ENCODE data around the gene BAZ2A.
"Not testable (repeated sequence)": the region's sequence is repeated elsewhere in the genome, so short reads cannot be mapped to it uniquely, and the experiment has no call there.

BAZ2A gene

GRCh38 chr12:56661560-56661959 is 31.4 kb upstream of the BAZ2A start:
- POLR2A ChIA-PET = interaction anchor here (1.1 to 2.2 kb wide), 2 partner anchors 23 to 27 kb away, joined by 3 to 8 read pairs; partner anchors contain the start of gene PTGES3
- Histone ChIP-seq H3K9me3 (ENCODE audit: control insufficient read depth, insufficient read depth, low read depth, low read length) (no peaks in the 10 kb centered on the region), H3K36me3 (ENCODE audit: control insufficient read depth in 2 of 2, insufficient read depth in 1 of 2, low read length in 2 of 2) (peaks cover 21 to 44% of the 10 kb centered on the region in 2 experiments), H3K4me3 (ENCODE audit: low read depth, low read length) (no peak overlapping the region), H3K4me1 (ENCODE audit: control insufficient read depth, insufficient read depth, low read length) (no peaks in the 10 kb centered on the region), H3K27ac (ENCODE audit: extremely low read depth, low read depth, low read length) (no peak overlapping the region)
- CTCF ChIA-PET = interaction anchor here (0.6 to 1.8 kb wide), 5 partner anchors 8 to 450 kb away, joined by 3 to 5 read pairs (median 4); partner anchors contain the start of gene STAT6
- no peak for TF ChIP-seq ZNF580 (tag by site-specific recombination; IDR thresholded peaks at IDR 0.05)
- TF ChIP-seq, protein P1, sequence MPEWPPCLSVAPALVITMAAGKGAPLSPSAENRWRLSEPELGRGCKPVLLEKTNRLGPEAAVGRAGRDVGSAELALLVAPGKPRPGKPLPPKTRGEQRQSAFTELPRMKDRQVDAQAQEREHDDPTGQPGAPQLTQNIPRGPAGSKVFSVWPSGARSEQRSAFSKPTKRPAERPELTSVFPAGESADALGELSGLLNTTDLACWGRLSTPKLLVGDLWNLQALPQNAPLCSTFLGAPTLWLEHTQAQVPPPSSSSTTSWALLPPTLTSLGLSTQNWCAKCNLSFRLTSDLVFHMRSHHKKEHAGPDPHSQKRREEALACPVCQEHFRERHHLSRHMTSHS (tag by site-specific recombination; IDR thresholded peaks at IDR 0.05) = no peak
- 0 out of 2 replicates have a peak, but pooled peaks have one; percentile 14 for TF ChIP-seq ZNF600 (tag by site-specific recombination; IDR thresholded peaks at IDR 0.05)

DNA sequence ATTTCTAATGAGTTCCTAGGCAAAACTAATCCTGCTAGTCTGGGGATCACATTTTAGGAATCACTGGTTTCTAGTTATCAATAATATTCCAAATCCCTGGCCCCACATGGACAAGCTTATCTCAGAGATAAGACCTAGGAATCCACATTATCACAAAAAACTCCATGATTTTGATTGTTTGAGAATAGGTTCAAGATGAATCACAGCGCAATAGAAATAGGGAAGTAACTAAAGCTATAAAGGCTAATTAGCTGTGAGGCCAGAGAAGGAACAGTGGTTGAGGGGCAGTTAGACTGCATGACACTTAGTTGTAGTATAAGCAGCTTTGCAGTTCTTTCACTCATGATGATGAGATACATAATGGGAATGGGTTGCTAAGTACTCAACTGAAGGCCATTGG is 28.8 kb upstream of the BAZ2A start:
- H3K4me1 ChIP-seq (ENCODE audit: control insufficient read depth, insufficient read depth, low read length) = no peaks in the 10 kb centered on the region
- POLR2A ChIA-PET = interaction anchor here (0.7 to 1.5 kb wide), 4 partner anchors 11 to 453 kb away, joined by 3 to 6 read pairs (median 4); partner anchors contain the start of gene PTGES3
- no peaks in the 10 kb centered on the region for H3K9me3 ChIP-seq (ENCODE audit: control insufficient read depth, insufficient read depth, low read depth, low read length)
- H3K36me3 ChIP-seq (ENCODE audit: control insufficient read depth in 2 of 2, insufficient read depth in 1 of 2, low read length in 2 of 2) = peaks cover 0 to 17% of the 10 kb centered on the region in 2 experiments
- H3K27ac ChIP-seq (ENCODE audit: extremely low read depth, low read depth, low read length) = no peak overlapping the region
- CTCF ChIA-PET = interaction anchor here (0.9 to 2.0 kb wide), 2 partner anchors 10 to 22 kb away, joined by 3 to 6 read pairs; no protein-coding TSS in a partner anchor
- H3K4me3 ChIP-seq (ENCODE audit: low read depth, low read length) = no peak overlapping the region
- TF ChIP-seq ZNF324 (tag by site-specific recombination; IDR thresholded peaks at IDR 0.05) (no peak), ZNF560 (tag by site-specific recombination; IDR thresholded peaks at IDR 0.05; ENCODE audit: borderline replicate concordance) (no peak), ZNF354C (tag by site-specific recombination; IDR thresholded peaks at IDR 0.05; ENCODE audit: borderline replicate concordance, low read depth) (no peak), ZNF341 (tag by site-specific recombination; IDR thresholded peaks at IDR 0.05; ENCODE audit: low read depth) (no peak)

DNA sequence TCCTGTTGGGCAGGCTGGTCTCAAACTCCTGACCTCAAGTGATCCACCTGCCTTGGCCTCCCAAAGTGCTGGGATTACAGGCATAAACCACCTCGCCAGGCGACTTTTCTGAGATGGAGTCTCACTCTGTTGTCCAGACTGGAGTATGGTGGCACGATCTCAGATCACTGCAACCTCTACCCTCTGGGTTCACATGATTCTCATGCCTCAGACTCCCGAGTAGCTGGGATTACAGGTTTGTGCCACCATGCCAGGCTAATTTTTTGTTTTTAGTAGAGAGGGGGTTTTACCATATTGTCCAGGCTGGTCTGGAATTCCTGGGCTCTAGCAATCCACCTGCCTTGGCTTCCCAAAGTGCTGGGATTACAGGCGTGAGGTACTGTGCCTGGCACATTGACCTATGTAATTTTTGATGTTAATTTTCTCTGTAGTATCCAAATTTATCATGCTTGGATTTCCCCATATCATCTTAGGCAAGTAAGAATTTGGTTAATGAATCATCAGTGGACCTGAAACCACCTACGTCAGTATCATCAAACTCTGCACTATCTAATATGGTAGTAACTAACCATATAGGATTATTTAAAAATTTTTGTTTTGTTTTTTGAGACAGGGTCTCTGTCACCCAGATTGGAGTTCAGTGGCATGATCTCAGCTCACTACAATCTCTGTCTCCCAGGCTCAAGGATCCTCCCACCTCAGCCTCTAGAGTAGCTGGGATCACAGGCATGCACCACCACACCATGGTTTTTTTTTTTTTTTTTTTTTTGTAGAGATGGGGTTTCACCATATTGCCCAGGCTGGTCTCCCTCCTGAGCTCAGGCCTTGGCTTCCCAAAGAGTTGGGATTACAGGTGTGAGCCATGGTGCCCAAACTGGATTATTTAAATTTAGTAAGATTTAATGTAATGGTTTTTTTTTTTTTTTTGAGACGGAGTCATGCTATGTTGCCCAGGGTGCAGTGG is 27.6 kb upstream of the BAZ2A start:
- no peak overlapping the region for H3K4me3 ChIP-seq (ENCODE audit: low read depth, low read length)
- H3K27ac ChIP-seq (ENCODE audit: extremely low read depth, low read depth, low read length) = no peak overlapping the region
- no peaks in the 10 kb centered on the region for H3K4me1 ChIP-seq (ENCODE audit: control insufficient read depth, insufficient read depth, low read length)
- POLR2A ChIA-PET = interaction anchor here (0.9 to 1.4 kb wide), 2 partner anchors 12 to 21 kb away, joined by 3 read pairs; no protein-coding TSS in a partner anchor
- CTCF ChIA-PET = interaction anchor here (0.5 to 2.0 kb wide), 5 partner anchors 11 to 586 kb away, joined by 3 to 6 read pairs (median 4); no protein-coding TSS in a partner anchor
- TF ChIP-seq ZNF174 (tag by site-specific recombination; IDR thresholded peaks at IDR 0.05) (no peak), ZNF747 (tag by site-specific recombination; IDR thresholded peaks at IDR 0.05) (no peak), ZNF600 (tag by site-specific recombination; IDR thresholded peaks at IDR 0.05) (0 out of 2 replicates have a peak, but pooled peaks have one; percentile 32)
- TF ChIP-seq, protein P2, sequence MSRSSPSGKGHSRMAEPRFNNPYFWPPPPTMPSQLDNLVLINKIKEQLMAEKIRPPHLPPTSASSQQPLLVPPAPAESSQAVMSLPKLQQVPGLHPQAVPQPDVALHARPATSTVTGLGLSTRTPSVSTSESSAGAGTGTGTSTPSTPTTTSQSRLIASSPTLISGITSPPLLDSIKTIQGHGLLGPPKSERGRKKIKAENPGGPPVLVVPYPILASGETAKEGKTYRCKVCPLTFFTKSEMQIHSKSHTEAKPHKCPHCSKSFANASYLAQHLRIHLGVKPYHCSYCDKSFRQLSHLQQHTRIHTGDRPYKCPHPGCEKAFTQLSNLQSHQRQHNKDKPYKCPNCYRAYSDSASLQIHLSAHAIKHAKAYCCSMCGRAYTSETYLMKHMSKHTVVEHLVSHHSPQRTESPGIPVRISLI (tag by site-specific recombination; IDR thresholded peaks at IDR 0.05) = peak; percentile 66; the same call in 1 of the 2 replicates
- no peaks in the 10 kb centered on the region for H3K9me3 ChIP-seq (ENCODE audit: control insufficient read depth, insufficient read depth, low read depth, low read length)
- H3K36me3 ChIP-seq (ENCODE audit: control insufficient read depth in 2 of 2, insufficient read depth in 1 of 2, low read length in 2 of 2) = peaks cover 0 to 7% of the 10 kb centered on the region in 2 experiments; a peak in 2 of 3 replicates

- peak; percentile 19 for TF ChIP-seq ZNF510 (tag by site-specific recombination; IDR thresholded peaks at IDR 0.05; ENCODE audit: insufficient replicate concordance)
- TF ChIP-seq SETDB1 (IDR thresholded peaks at IDR 0.05; ENCODE audit: insufficient read length, low read length) = peak; percentile 95
- peak; percentile 84; the same call in 1 of the 2 replicates for TF ChIP-seq ZNF184 (tag by site-specific recombination; IDR thresholded peaks at IDR 0.05)
- TF ChIP-seq ZNF280D (tag by site-specific recombination; IDR thresholded peaks at IDR 0.05) = peak; percentile 80; the same call in 1 of the 2 replicates
- H3K9me3 ChIP-seq (ENCODE audit: control insufficient read depth, insufficient read depth, low read depth, low read length); H3K36me3 ChIP-seq (ENCODE audit: control insufficient read depth in 2 of 2, insufficient read depth in 1 of 2, low read length in 2 of 2); H3K27ac ChIP-seq (ENCODE audit: extremely low read depth, low read depth, low read length); POLR2A ChIA-PET; H3K4me3 ChIP-seq (ENCODE audit: low read depth, low read length); CTCF ChIA-PET; H3K4me1 ChIP-seq (ENCODE audit: control insufficient read depth, insufficient read depth, low read length): not testable (repeated sequence)
Measured at GRCh38 chr12:56653781-56654180, 23.7 kb upstream of the BAZ2A start.

DNA sequence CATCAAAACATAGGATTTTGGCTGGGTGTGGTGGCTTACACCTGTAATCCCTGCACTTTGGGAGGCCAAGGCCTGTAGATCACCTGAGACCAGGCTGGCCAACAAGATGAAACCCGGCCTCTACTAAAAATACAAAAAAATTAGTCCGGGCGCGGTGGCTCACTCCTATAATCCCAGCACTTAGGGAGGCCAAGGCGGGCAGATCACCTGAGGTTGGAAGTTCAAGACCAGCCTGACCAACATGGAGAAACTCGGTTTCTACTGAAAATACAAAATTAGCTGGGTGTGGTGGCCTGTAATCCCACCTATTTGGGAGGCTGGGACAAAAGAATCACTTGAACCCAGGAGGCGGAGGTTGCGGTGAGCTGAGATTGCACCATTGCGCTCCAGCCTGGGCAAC is 17.9 kb upstream of the BAZ2A start:
- H3K4me3 ChIP-seq (ENCODE audit: low read depth, low read length); H3K9me3 ChIP-seq (ENCODE audit: control insufficient read depth, insufficient read depth, low read depth, low read length); H3K4me1 ChIP-seq (ENCODE audit: control insufficient read depth, insufficient read depth, low read length); H3K27ac ChIP-seq (ENCODE audit: extremely low read depth, low read depth, low read length): not testable (repeated sequence)
- peaks cover 17 to 24% of the 10 kb centered on the region in 2 experiments for H3K36me3 ChIP-seq (ENCODE audit: control insufficient read depth in 2 of 2, insufficient read depth in 1 of 2, low read length in 2 of 2)
- ChIA-PET POLR2A (interaction anchor here (5.7 kb wide), 1 partner anchor 13 kb away, joined by 77 read pairs; no protein-coding TSS in a partner anchor), CTCF (interaction anchor here (1.0 kb wide), 1 partner anchor 12 kb away, joined by 3 read pairs; no protein-coding TSS in a partner anchor)

All from HEK293 (cell line).